ENCODE measurements around the gene MNT. TPM values are rescaled to one million over a fixed set of nuclear protein-coding genes. Genes with fewer than 3 reads are reported as not detected.
A peak's percentile ranks its signal among the peaks of the same experiment; 100 is the strongest.

Gene MNT
- total and polyA plus RNA-seq, 2 of the 8 experiments (the other 6 are each of a cell fraction or from before 2014, with no cell fraction given), result 5.0 to 17.3 TPM

DNA sequence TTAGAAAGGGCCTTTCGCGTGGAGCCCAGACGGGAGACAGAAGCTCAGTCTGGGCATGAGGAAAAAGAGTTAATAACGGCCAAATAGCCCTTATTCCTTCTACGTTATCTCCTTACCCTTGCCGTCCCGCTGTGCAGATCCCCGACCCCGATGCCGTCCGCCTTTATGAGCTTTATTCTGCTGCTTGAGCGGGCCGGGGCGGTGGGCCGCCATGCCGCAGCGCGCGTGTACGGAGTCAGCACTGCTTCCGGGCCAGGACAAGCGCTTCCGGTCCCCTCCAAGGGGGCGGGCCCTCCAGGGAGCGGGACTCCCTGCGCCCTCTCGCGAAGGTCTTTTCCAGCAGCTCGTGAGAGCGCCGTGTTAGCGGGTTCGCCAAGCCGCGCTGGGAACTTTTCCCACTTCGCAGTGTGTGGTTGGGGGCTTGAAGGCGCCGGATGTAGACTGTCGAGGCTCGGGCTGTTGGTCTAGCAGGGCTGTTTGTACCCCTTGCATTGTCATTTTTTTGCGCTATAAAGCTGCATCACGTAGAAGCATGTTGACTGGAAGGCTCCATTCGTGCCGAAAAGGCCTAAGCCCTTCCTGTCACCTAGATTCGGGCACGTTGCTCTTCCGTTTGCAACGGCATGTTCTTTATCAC lies 64.5 kb downstream of the MNT start, which contains the start of gene TSR1 (continued):
- no peak for TF ChIP-seq CEBPB (IDR thresholded peaks at IDR 0.05; ENCODE audit: low read depth, low read length)
- peak; percentile 89 for TF ChIP-seq CHD2 (IDR thresholded peaks at IDR 0.05; ENCODE audit: low read length)
- no peak for TF ChIP-seq EZH2 (IDR thresholded peaks at IDR 0.05; ENCODE audit: low read depth, low read length, severe bottlenecking)
- no peak for TF ChIP-seq NANOG (IDR thresholded peaks at IDR 0.05; ENCODE audit: insufficient read depth, low read depth, low read length, poor library complexity, severe bottlenecking)
